CD4-positive, alpha-beta T cell treated with Interleukin-1 beta for 1 hour (primary cell): ENCODE measurements around the gene PPRC1.

ENCODE experiments used
- DNase-seq, 2 donors: peaks; one replicate each; pipeline ENCODE4 v3.0.0-alpha.2; 2020 to 2022

The PPRC1 gene

GRCh38 chr10:102147561-102147960 is 14.7 kb downstream of the PPRC1 start:
- no peak for DNase-seq

GRCh38 chr10:102148275-102148674 is 15.4 kb downstream of the PPRC1 start:
- no peak for DNase-seq

DNA sequence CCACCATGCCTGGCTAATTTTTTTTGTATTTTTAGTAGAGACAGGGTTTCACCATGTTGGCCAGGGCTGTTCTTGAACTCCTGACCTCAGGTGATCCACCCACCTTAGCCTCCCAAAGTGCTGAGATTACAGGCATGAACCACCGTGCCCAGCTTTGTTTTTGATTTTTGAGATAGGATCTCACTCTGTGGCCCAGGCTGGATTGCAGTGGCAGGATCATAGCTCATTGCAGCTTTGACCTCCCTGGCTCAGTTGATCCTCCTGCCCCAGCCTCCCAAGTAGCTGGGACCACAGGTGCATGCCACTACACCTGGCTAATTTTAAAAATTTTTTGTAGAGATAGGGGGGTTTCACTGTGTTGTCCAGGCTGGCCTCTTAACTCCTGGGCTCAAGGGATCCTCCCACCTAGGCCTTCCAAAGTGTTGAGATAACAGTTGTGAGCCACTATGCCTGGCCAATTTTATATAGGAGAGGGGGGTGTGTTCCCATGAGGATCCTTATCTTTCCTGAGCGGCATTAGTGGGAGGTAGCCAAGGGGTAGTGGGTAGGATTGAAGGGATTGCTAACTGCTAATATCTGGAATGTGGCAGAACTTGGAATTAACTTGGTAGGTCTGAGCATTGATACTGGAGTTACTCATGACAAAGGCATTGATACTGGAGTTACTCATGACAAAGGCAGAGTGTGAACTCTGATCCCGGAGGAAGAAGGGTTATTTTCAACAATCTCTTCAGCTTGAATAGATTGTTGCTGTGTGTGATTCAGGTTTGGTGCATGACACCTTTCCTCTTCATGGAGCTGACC is 18.3 kb downstream of the PPRC1 start:
- DNase-seq: no peak

DNA sequence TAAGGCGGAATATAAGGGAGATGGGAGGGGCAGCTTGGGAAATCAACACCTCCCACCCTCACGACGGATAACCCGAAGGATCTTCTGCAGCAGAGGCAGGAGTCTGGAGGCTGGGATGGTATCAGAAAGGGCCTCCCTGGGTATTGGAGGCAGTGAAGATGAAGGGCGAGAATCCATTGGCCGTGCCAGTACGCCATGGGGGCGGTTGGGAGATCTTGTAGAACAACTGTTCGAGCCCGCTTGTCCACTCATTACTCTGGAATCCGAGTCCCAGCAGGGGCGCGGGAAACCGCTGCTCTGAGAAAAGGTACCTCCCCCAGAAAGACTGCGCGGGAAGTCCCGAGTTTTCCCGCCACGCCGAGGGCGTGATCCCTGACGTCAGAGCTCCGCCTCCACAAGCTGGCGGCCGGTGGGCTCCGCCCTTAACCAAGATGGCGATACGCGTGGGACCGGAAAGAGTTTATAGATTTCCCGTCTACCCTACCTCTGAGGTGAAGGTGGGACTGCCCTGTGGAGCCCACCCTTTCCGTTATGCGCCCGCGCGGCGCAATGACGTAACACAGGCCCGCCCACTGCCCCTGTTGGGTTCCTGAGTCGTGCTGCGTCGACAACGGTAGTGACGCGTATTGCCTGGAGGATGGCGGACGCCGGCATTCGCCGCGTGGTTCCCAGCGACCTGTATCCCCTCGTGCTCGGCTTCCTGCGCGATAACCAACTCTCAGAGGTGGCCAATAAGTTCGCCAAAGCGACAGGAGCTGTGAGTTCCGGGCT is 19.1 kb downstream of the PPRC1 start, which contains the start of gene NOLC1:
TSS of gene NOLC1 (plus strand) at position 616 of the 771 bp plus-strand sequence. CDS start at position 638, 22 bp downstream.
- DNase-seq: peak; percentile 100

- DNase-seq: no peak
Measured at GRCh38 chr10:102152545-102152890, 19.7 kb downstream of the PPRC1 start.

DNA sequence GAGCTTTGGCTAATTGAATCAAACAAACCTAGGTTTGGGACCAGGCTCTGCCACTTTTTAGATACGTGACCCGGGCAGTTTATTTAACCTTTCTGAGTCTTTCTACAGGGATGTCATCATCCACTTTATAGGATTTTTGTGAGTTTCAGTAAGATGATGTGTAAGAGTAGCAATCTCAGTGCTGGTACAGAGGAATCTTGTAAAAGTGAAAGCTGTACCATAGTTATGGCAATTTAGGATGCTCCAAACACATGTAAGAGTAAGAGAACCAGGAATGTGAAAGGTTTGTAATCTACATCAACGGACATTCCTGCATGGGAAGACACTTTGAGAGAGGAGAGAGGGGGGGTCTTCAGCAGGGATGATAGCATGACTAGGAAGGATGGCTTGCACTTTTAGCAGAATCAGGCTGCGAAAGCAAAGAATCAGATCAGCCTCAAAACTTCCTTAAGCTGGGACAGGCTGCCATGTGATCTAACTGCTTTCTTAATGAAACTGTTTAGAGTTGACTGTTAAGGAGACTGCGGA is 20.3 kb downstream of the PPRC1 start:
- DNase-seq: no peak

GRCh38 chr10:102154466-102155116 is 21.8 kb downstream of the PPRC1 start:
- no peak for DNase-seq

- DNase-seq: no peak
Measured at GRCh38 chr10:102157224-102157623, 24.4 kb downstream of the PPRC1 start.

- DNase-seq: no peak
Measured at GRCh38 chr10:102159051-102159597, 26.3 kb downstream of the PPRC1 start.

GRCh38 chr10:102159831-102160230 is 27.0 kb downstream of the PPRC1 start:
- DNase-seq: no peak

- DNase-seq: no peak
Measured at GRCh38 chr10:102163342-102163989, 30.6 kb downstream of the PPRC1 start.

DNA sequence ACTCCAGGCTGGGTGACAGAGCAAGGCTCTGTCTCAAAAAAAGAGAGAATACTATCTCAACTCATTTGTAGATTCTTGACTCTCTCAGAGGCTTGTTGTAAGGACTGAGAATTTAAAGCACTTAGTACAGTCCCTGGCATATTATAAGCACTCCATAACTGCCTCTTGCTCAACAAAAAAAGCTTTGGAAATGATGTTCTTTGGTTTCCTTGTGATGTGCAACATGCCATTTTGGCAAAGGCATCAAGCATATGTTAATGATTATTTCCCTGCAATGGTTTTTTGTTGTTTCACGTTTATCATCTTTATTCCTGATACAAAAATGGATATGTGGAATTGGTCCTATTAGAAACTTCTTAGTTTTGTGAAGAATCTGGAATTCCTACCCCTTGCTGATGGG is 35.0 kb downstream of the PPRC1 start:
- DNase-seq: no peak

- no peak for DNase-seq
Measured at GRCh38 chr10:102170602-102171001, 37.8 kb downstream of the PPRC1 start.

DNA sequence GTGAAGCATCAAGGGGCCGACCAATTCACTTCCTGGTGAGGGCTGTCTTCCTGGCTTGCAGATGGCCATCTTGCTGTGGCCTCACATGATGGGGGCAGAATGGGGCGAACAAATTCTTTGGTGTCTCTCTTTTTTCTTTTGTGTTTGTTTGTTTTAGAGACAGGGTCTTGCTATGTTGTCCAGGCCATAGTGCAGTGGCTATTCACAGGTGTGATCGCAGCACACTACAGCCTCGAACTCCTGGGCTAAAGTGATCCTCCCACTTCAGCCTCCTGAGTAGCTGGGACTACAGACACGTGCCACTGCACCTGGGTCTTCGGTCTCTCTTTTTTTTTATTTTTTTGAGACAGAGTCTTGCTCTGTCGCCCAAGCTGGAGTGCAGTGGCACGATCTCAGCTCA is 39.4 kb downstream of the PPRC1 start:
- DNase-seq: no peak

DNA sequence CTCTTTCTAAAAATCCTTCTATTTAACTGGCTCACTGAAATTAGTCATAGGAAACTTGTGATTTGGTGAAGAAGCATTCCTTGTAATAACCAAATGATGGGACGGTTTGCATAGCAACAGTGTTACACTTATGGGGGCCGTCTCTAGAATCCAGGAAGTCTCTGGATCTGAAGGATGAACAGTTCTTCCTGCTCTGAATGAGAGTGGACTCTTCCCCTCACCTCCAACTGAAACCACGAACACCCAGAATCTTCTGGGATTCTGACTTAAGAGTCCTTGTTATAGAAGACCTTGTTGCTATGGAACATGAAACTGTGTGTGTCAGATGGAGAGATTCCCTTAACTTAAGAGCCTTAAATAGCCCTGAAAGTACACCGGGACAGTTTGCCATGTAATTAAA is 42.6 kb downstream of the PPRC1 start:
- no peak for DNase-seq

DNA sequence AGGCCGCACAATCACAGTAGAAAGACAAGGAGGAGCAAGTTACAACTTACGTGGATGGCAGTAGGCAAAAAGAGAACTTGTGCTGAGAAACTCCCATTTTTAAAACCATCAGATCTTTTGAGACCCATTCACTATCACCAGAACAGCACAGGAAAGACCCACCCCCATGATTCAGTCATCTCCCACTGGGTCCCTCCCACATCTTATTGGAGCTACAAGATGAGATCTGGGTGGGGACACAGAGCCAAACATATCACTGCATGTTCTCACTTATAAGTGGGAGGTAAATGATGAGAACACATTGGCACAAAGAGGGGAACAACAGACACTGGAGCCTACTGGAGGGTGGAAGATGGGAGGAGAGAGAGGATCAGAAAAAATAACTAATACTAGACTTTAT is 51.8 kb downstream of the PPRC1 start:
- DNase-seq: no peak

DNA sequence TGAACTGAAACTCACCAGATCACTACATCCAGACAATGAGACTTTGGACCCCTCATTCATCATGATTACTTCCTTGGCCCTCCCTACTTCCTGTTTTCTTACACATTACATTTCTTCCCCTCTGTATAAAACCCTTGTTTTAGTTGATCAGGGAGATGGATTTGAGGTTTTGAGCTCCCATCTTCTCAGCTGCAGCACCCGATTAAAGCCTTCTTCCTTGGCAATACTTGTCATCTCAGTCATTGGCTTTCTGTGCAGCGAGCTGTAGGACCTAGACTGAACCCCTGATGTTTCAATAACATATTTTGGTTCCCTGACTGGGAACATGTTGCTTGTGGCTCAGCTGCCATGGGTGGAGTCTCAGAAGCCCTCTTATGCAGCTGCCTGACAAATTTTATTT is 52.4 kb downstream of the PPRC1 start:
- DNase-seq: no peak

DNA sequence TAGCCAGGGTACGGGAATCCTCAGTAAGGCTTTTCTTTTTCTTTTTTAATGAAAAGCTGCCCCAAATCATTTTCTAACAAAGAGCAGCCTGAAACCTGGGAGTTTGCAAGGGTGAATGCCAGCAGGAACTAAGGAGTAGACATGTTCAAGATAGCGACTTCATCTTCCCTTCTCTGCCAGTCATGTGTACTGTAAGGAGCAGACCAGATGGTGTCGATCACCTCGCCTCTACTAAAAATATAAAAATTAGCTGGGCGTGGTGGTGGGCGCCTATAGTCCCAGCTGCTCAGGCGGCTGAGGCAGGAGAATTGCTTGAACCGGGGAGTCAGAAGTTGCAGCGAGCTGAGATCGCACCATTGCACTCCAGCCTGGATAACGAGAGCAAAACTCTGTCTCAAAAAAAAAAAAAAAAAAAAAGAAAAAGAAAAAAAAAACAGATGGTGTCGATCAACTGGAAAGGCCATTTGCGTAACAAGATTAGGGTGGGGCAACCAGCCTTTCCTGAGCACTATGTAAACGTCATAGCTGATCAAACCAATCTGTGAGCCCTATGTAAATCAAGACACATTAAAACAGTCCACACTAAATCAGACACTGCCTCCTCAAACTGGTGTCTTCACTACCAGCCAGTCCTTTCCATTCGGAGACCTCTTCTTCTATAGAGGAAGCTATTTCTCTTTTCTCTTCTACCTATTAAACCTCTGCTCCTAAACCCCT is 53.1 kb downstream of the PPRC1 start:
- DNase-seq: no peak

- no peak for DNase-seq
Measured at GRCh38 chr10:102188298-102188940, 55.6 kb downstream of the PPRC1 start.

GRCh38 chr10:102188941-102189898 is 56.4 kb downstream of the PPRC1 start:
- DNase-seq: peak in 1 of 2 donors; percentile 17
